ENCODE data around the gene RUNDC3A.
A peak's percentile ranks its signal among the peaks of the same experiment; 100 is the strongest.
"Not testable (repeated sequence)": the region's sequence is repeated elsewhere in the genome, so short reads cannot be mapped to it uniquely, and the experiment has no call there.

Gene RUNDC3A

DNA sequence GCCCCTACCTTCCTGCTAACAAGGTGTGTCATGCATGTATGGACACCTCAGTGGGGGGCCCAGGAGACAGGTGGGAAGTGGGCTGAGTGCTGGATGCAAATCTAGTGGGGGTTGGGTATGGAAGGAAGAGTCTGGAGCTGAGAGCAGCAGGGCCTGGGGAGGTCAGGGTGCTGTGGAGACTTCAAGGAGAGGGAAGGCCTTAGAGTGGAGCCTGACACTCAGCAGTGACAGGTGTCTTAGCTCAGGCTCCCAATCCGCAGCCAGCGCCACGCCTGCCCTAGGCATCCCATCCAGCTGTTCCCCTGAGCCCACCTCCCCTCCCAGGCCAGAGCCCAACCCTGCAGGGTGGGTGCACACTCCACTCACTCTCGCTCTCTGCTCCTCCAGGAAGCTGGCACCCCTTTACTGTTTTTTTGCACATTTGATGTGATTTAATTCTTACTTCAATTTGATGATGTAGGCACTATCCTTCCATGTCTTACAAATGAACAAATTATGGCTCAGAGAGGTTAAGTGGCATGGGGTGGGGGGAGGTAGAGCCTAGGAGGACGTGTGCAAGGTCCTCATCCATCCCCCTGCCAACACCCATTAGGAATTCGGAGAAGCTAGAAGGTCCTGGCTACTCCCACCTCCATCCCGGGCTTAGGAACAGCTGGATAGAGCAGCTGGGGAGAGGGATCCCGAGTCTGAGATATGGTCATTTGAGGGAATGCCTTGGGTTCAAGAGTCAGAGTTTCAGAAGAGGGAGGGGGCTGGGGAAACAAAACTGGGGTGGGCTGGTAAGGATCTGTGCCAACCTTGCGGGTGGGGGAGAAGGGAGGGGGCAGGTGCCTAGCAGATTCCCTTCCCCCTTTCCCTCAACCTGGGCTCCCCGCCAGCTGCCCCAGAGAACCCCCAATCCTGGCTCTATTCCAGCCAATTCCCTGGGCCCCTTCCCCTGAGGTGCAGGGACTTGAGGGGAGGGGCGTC is 53.2 kb downstream of the RUNDC3A start:
- no peak for DNase-seq

DNA sequence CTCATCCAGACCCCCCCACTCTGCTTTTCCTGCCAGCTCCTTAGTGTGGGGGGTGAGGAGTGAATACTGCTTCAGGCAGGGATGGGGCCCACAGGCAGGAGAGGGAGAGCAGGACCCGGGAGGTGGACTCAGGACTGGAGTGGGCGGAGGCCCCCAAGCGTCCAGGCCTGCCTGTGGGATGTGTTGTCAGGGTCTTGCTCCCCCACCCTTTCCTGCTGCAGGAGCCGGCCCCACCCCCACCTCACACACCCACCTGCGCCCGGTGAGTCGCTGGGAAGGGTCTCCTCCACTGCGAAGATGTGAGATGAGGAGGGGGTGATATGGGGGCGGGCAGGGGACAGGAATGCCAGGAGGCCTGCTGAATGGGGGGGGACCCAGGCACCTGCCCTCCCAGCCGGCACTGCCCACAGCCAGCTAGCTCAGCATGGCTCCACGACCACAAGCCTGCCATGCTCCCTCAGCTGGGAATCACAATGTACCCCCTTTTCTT is 54.1 kb downstream of the RUNDC3A start:
- no peak for DNase-seq

DNA sequence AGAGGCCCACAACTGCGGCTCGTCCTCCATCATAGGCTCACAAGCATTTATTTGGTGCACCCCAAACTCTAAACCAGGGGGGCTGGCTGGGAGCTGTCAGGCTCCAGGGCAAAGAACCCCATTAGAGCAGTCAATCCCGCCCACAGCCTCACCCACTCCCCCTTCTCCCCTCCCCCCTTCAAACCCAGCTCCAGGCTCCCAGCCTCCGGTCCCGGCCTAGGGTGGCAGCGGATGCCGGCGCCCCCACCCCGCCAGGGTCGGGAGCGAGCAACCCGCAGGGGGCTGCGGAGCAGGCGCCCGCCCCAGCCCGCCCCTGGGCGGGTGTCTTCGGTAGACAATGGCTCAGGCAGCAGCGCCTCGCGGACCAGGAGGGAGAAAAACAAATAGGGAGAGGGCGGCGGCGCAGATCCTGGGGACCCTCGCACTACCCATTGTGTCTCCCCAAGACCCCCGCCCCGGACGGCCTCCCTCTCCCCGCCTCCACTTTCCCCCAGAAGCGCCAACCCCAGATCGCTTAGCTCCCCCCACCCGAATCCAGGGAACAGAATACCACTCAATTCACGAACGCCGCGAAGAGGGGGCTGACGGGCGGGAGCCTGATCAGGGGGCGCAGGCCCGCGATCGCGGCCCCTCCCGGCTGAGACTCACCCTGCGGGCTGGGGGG is 54.7 kb downstream of the RUNDC3A start:
- no peak for DNase-seq

DNA sequence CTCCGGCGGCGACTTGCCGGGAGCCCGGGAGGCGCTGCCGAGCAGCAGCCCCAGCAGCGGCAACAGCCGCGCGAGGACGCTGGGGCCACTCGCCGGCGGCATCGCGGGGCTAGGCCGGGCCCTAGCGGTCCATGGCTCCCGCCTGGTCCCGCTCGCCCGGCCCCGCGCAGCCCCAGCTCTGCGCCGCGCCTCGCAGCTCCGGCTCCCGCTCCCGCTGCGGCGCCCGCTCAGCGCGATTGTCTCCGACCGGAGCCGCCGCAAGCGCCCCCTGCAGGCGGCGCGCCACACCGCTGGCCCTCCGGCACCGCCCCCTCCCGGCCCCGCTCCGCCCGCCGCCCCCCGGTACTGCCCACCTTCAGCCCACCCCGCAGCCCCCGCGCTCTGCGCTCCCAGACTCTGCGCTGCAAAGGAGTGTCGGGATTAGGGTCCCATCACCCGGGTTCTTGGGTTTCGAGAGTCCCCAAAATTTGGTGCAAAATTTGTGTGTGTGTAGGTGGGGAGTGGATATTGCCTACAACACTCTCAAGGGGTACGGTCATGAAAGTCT is 55.3 kb downstream of the RUNDC3A start, which contains the start of gene FAM171A2:
FAM171A2 (minus strand) TSS at position 241 of the 547 bp plus-strand sequence; CDS start at position 102, 139 bp downstream.
- peak; percentile 67 for DNase-seq

DNA sequence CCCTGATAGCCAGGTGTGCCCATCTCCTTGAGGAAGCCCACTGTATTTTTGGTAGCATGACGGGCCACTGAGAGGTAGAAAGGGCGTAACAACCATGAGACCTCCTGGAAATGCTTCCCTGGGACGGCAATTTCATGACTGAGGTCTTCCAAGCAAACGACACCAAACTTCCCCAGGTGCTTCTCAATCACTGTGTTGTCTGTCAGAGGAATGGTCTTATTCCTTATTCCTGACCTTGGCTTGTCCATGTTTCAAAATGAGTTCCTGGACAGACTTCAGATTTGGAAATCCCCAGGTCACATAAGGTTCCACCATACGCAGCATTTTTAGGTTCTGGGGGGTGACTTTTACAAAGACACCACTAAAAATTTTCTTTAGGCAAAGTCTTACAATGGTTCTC is 56.6 kb downstream of the RUNDC3A start:
- DNase-seq, result not testable (repeated sequence)

DNA sequence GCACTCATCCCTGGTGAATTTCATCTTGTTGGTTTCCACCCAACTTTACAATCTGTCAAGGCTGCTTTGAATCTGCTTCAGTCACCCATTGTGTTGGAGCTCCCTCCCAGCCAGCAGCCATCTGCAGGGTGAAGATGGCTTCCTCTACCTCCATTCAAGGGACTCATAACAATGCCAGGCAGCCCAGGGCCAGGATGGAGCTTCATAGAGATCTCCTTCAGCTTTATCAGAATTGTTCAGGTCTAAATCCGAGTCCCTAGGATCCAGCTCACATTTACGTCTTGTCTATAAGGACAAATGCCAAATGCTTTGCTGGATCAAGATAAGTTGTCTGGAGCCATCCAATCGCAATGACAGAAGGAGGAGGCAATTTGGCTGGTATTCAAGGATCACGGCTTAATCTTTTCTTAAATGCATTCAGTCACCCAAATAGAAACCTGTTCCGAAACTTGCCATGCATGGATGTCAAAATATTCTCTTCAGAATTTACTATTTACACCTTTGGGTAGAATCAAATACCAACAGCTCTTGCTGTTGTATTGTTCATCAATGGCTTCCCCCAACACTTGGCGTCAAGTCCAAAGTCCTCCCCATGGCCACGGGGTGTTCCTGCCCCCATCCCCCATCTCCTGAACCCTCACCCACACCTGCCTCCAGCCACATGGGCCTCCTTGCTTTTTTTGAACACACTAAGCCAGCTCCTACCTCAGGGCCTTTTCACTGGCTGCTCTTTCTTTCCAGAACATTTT is 59.0 kb downstream of the RUNDC3A start:
- DNase-seq, result no peak
